Fibroblast of skin of abdomen (primary cell): ENCODE results near the gene DTHD1. TPM values are rescaled to one million over a fixed set of nuclear protein-coding genes. Genes with fewer than 3 reads are reported as not detected.
A peak's percentile ranks its signal among the peaks of the same experiment; 100 is the strongest.

ENCODE experiments used
- DNase-seq: peaks from one replicate; pipeline ENCODE4 v3.0.0-alpha.2; 2013
- polyA plus RNA-seq, 2 experiments: library from polyadenylated mRNA; unstranded; fragments of 120-200 nt; gene quantifications; one replicate each; pipeline ENCODE4 v1.2.1, GENCODE V29; 2013; ENCODE audit not compliant: insufficient read length in 2 of 2

DTHD1 gene
- not detected for polyA plus RNA-seq (2013, experiment 1 of 2; ENCODE audit: insufficient read length)
- polyA plus RNA-seq (2013, experiment 2 of 2; ENCODE audit: insufficient read length): not detected

DNA sequence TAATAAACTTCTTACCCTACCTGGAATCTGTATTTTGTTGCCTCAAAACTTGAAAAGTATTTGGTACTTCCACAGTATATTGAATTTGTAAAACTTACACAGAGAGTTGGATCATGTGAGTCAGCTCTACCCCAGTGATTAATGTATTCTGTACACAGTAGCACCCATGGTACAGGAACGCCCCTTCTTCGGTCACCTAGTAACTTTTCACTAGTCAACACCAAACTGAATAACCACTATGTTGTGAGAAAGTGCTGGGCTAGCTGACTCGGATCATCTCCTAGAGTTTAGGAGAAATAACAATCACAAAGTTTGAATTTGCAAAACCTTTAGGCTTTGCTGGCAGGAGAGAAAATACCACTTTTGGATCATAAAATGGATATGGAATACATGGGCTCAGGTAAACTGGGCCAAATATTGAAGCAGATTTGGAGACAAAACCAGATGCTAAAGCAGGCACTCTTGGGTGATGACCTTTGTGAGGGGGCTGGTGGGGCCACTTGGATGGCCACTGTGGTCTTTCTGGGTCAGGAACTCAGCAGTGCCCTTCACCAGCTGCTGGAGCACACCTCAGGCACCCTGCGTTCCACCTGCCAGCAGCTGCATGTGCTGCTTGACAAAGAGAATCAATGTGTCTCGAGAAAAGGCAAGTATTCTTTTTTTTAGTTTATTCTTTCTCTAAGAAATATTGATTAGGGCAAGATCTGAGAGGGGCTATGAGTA is at the start of gene DTHD1:
Gene DTHD1 (plus strand): TSS at position 233 of the 723 bp plus-strand sequence. CDS start 143 bp downstream, at position 376.
- DNase-seq: no peak

DNA sequence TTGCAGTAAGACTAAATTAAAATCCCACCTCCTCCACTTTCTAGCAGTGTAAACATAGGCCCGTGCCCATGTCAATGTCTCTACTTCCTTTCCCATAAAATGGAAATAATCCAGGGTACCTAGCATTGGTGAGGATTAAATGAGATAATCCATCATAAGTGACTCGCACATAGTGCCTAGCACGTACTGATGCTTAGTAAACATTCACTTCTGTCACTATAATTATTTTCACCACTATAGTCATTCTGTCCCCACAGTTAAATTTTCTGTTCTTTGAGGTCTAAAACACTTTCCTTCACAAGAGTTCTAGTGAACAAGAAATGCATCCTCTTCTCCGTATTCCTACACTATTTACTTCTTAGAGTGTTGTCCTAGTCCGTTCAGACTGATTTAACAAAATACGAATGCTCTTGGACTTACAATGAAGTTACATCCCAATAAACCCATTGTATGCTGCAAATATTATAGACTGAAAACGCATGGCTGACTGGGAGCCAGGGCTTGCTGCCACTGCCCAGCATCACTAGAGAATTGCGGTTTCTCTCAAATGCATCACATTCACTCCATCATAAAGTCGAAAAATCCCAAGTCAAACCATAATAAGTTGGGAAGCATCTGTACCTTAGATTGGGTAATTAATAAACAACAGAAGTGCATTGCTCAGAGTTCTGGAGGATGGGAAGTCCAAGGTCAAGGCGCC is 47.7 kb upstream of the DTHD1 start:
- no peak for DNase-seq

DNA sequence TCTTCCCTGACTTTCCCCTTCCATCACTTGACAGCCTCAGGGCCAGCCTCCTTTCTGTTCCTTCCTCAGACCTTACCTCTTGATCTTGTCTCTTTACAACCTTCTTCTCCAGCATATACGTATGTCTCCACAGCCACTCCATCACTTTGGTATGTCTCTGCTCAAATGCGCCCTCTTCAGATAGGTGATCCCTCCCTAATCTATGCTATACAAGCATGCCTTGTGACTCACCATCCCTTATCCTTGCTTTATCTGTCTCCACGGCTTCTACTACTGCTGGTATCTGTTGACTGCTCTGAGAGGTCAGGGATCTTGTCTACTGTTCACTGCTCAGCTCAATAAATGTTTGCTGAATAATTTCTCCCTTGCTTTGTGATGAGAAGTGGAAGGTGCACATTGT is 46.1 kb upstream of the DTHD1 start:
- DNase-seq: no peak

DNA sequence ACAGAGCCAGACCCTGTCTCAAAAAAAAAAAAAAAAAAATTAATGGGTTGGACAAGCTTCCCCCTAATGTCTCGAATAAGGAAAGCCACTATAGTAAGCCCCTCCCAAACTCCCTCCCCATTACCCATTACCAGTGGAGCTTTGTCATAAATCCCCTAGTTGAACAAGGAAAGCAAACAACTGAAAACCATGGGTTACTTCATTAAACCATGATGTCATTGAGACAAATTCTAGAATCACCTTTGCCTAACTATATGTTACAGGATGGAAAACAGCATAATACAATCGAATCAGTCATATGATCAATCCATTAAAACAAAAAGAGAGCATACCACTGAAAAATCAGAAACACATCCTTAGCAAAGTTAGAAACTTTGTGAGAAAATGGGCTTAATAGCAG is 45.3 kb upstream of the DTHD1 start:
- DNase-seq: no peak

DNA sequence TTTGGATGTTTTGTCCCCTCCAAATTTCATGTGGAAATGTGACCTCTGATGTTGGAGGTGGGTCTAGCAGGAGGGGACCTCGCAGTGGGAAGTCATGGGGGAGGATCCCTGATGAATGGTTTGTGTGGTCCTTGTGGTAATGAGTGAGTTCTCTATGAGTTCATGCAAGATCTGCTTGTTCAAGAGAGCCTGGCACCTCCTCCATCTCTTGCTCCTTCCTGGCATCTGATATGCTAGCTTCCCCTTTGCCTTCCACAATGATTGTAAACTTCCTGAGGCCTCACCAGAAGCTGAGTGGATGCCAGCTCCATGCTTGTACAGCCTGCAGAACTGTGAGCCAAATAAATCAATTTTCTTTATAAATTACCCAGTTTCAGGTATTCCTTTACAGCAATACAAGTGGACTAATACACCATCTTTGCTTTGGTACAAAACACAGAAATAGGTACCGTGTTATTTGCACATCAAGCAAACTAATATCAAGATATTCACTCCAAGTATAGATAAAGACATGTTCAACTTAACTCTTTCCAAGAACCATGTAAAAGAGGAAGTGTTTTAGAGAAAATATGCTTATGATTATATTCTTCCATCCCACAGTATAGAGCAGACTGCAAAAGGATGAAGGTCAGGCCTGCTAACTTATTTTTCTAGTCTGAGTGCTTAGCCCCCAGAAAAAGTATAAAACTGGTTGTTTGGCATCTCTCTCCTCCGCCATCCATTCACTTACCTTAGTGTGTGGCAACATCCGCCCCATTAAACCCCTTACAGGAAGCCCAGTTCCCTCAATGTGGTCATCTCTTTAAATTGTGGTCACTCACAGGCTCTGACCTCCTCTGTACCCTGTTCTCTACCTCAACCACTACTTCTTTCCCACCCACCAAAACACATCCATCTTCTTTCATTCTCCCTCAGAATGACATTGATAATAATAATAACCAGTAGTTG is 43.8 kb upstream of the DTHD1 start:
- DNase-seq: no peak

DNA sequence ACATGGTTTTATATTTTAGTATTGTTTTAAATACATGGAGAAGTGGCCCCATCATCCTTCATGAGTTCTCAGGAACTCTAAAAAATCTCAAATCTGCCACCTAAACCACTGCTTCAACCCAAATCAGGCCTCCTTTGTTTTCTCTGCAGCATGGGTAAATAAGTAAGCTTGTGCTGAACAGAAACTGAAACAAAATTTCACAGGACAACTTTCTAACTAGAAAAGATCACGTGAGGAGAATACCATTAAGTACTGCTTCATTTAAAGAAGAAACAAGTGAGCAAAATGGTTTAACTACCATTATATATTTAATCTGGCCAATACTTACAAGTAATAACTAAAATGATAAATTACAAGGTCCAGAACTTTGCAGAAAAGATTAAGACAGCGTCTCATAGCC is 39.6 kb upstream of the DTHD1 start:
- DNase-seq: no peak

DNA sequence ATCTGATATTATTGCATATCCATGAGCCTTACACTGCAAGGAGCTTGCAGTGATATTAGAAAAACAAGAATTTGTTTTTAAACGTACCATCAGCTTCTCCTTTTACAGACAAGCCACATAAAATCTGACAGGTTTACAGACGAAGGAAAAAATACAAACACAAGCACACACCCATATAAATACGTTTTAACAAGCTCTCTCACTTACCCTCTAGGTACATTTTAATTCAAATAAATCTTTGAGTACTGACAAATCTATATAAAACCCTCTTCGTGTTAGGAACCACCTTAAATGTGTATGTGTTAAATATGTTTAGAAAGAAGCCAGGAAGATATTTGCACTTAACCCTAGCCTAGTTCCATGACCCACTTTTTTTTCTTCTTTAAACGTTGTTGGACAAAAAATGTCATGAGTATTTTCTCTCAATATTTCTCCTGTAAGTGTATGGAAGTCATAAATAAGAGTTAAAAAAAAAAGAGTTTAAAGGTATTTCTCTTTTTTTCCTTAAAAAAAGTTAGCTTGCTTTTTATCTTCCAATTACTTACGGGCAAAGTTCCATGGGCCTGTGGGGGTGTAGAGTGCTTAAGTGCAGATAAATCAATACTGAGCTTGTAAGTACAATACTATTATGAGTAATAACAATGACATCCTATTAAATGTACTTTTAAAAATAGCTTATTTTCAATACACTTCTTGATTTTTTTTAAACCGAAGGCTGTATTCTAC is 38.6 kb upstream of the DTHD1 start:
- no peak for DNase-seq

DNA sequence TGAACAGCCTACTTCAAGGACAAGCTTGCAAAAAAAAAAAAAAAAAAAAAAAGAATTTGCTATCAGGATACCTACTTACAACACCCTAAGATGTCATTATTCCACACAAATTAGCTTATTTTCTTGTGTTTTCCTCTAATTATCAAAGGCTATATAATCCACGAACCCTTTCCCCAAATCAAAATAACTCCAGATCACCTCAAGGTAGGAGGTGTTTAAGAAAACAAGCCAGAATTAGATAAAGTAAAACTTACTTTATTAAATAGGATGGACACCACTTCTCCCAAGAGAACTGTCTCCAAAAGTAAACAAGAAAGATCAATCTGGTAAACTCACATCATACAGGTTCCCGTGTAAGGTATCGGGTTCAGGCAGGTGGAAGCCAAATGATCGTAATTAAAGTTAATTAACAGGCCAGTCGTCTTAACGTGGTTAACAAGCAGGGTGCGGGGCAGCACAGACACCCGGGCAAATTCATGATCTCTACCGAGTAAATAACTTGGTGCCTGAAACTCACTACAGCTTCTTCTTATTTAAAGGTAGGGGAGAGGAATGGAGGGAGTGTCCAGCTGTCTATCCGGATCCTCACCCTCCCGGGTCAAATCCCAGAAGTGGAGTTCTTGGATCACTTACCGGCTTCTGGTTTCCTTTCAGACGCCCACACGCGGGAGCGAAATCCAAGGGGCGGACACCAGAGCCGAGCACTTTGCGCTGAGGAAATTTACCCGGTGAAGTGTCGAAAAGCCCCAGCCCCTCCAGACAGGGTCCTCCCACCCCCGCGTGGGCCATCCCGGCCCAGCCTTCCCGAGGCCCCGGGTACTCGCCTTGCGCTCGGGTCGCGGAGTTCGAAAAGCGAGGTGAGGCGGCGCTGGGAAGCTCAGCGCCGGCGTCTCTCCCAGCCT is 37.8 kb upstream of the DTHD1 start:
- DNase-seq: no peak

DNA sequence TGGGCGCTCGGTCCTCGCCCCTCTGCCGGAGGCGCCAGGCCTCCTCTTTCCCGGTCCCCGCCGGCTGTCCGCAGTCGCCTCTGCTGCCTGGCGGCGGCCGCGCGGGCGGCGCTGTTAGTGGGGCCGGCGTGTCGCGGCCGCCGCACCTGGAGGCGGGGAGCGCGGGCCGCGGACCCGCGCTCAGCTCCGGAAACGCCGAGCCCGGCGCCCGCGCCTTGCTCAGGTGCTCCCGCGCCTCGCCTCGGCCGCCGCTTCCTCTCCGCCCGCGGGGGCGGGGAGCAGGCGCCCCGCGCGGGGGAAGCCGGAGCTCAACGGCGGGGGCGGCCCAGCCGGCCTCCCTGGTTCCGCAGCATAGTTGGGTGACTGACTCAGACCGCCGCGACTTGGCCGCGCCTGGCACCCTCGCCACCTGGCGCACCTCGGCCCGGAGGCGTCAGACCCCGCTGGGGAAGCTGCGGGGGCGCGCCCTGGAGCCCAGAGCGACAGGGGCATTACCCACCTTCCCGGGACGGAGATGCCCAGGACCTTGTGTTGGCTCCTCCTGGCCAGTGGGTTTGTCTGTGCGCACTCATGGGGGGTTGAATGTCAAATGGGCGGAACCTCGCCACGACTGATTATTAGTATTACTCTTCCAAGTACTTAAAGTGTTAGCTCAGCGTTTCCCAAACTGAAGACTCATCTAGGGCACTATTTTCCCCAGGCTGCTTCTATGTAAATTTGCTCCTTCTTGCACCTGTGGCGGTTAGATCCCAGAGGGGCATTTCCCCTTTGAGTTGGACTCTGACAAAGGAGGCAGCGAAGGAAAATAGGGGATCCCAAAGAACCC is 36.9 kb upstream of the DTHD1 start, which contains the start of gene ARAP2:
Gene ARAP2 (minus strand): TSS at position 258 of the 826 bp plus-strand sequence. CDS start 15,028 bp downstream, outside the sequence.
- DNase-seq: peak; percentile 17

DNA sequence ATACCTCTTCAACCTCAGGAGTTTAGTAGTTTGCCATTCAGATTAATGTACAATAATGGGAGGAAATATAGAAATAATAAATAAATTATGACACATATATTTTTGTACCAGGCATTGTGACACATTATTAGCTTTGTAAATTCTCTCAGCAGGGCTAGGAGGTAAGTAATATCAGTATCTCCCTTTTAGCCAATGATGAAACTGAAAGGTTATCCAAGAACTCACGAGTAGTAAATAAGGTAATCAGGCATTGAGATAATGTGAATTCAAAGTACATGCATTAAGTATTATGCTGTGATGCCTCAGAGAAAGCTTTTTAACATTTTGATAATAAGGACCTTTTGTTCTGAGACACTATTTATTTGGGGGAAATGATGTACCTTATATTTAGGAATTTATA is 31.8 kb upstream of the DTHD1 start:
- no peak for DNase-seq

DNA sequence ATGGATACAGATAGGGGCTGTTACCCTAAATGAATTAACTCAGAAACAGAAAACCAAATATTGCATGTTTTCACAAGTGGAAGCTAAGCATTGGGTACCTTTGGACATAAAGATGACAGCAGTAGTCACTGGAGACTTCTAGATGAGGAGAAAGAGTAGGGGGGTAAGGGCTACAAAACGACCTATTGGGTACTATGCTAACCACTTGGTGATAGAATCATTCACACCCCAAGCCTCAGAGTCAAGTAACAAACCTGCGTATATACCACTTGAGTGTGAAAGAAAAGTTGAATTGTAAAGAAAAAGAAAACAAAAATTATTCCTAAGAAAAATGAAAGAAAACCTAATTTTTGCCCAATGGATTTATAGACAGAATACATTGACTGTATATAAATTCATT is 29.4 kb upstream of the DTHD1 start:
- DNase-seq: no peak

DNA sequence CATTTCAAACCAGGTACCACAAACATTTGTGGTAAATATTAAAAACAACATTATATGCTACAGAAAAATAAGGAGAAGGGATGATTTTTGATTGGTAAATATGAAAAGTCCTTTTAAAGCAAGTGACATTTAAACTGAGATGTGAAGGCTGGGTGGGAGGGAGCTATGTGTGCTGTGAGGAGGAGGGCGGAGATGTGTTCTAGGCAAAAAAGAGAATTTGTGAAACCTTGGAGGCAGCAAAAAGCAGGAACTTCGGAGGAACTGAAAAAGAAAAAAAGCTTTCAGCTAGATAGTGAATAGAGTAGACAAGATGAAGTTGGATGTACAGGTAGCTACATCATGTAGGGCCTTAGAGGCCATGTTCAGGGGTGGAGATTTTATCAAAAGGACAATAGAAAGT is 27.0 kb upstream of the DTHD1 start:
- no peak for DNase-seq

DNA sequence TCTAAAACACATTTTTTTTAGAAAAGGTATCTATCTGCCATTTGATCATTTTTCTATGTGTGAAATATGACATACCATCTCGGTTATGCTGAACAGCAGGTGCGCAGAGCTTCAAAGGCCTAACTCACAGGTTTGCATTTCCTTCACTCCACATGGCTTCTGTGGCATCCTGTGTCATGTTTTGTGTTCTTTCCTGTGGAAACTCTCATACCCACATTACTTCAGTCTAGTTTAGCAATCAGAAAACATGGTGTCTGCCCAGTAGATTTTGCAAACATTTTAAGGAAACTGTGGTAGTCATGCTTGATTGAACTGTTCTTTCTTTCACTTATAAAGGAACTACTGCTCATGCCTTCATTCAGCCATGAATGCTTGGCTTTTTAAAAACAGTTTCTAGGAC is 25.8 kb upstream of the DTHD1 start:
- no peak for DNase-seq

DNA sequence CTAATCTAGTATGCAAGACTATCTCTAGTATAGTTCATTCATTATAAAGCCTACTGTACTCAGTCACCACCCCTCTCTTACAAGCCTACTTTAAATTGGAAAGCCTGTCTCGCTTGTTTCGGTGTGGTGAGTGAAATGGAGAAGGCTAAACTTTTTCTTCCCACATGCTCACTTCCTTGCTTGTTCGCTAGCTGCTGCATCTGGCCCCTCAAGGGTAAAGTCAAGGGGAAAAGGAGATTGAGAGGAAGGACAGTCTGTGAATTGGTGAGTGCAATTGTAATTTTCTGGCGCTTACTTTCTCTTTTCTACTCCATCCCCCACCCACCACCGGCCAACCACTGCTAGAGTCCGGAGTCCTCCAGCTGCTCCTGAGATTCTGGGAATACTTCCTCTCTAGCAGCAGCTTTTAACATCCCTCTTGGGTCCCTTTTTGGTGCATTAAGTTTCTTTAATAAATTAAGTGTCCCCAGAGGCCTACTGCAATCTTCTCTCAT is 25.0 kb upstream of the DTHD1 start:
- no peak for DNase-seq

DNA sequence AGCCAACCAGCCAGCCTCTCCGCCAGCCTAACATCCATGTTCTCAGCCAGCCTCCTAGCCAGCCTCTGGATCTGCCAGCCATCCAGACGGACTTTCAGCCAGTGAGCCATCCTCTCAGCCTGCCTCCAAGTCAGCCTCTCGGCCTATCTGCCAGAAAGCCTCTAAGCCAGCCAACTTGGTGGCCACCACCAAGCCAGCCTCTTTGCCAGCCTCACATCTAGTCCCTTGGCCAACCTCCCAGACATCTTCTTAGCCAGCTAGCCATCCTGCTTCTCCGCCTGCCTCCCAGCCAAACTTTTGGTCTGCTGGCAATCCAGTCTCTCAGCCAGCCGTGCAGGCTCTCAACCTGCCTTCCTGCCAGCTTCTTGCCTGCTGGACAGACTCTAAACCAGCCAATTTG is 20.7 kb upstream of the DTHD1 start:
- DNase-seq: no peak

DNA sequence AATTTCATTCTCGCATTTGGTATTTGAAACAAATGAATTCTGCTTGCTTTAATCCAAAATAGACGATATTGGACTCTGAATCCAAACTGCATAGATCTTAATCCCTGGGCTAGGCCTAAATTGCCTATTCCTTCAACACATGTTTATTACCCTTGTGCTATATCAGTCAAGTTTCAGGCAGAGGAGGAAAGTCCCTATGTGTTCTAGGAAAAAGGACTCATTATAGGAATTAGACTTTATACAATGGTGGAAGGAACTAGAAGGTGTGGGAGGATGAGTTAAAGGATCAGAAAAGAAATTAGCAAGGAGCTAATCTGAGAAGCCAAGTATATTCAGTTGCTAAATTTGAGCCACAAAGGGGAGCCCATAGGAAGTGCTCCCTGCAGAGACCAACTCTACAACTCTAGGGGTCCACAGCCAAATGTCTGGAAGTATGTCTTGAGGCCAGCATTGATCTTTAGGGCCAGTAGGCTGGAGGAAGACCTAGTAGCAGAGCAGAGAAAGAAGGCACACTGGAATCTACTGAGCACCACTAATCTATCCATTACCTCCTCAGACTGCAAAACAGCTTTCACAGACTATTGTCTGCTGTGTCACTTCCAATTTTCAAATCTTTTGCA is 17.1 kb upstream of the DTHD1 start:
- no peak for DNase-seq

DNA sequence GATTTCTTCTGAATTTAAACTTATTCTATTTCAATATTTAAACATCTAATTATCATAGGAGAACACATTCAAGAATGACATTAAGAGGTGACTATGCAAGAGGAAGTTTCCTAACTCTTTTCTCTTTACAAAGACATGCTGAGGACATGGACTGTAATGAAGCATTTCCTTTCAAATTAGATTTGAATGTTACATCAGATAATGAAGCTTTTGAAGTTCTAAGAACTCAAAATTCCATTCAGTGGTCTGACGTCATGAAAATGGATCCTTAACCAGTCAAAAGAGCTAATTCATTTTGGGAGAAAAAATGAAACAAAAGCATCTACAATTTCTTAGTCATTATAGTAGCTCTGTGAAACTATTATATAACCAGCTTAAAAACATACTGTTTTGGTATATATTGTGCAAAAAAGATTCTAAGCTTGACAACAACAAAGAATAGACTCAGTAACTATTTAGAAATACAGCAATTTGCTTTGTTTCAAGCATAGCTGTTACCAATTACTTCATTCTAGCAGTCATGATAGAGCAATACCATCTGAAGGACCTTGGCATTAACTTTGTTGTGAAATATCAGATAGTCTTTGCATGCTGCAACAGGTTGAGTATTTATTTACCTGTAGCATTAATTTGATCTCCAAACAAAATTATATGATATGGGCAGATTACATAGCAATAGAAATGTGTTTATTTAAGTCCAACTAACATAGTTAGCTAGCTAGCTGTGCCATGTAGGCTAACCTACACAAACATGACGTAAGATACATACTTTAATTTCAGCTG is 13.7 kb upstream of the DTHD1 start:
- DNase-seq: no peak

DNA sequence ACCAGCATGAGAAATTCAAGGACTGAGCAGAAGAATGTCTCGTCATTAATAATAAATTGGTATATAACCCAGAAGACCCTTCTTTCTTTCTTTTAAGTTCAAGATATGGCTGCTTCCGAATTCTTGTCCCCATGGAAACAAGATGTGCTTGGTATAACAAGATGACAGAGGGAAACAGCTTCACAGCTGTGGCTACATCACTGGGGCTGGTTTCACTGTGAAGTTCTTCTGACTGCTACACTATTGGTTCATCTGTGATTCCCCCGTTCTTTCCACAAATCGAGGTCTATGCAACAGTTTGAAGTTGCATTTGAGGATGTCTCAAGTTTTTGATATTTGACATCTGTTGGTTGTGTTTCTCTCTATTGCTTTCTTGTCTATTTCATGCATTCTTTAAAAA is 12.3 kb upstream of the DTHD1 start:
- no peak for DNase-seq
